ENCODE results near the gene TSSK2. TPM values are rescaled to one million over a fixed set of nuclear protein-coding genes. Genes with fewer than 3 reads are reported as not detected.

Gene TSSK2
- total and polyA plus RNA-seq, 7 donors: 0.14 to 0.32 (median 0.28) TPM; not detected in 3

DNA sequence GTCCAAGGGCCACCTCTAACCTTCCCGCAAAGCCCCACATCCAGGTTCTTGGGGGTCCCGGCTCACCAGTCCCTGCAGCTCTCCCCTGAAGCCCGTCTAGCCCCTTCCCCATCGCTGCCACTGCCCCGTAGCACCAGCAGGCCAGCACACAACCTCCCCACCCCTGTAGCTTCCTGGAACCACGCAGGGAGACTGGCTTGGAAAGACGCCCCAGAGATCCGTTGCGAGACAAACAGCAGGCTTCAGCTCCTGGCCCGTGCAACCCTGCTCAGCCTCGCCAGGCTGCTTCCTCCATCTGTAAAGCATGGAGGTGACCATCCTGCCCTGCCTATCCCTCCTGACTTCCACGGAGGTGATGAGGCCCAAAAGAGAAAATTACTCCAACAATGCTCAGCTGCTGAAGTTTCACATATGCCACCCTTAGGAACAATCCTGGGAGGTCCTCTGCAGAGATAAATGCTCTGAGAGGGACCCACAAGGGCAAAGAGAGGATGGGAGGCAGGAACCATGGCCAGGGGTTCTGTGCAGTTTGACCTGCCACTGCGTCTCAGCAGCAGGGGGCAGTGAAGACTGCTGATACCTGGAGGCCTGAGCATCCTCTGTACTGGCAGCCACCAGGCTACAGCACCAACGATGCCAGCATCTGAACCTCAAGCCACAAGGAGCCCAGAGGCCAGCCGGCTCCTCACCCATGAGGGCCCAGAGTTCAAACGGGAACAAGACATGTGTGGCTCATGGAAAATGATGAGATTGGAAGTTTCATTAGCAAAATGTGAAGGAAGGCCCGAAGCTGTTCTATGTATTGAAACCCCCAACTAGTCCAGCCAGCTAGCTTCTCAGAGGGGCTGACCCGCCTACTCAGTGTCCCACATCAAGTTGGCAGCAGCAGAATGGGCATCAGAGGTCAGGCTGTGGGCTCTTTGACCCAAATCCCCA is 25.0 kb upstream of the TSSK2 start:
- DNase-seq (no peak), ATAC-seq (peak in 1 of 4 donors; percentile 36)
- Histone ChIP-seq H3K4me3 (no peak overlapping the region), H3K27ac (peak overlapping the region; percentile 71), H3K9me3 (no peaks in the 10 kb centered on the region), H3K27me3 (ENCODE audit: insufficient read depth in 3 of 3, low read length in 2 of 3) (no peaks in the 10 kb centered on the region), H3K36me3 (ENCODE audit: insufficient read depth in 1 of 2, low read depth in 1 of 2) (no peaks in the 10 kb centered on the region), H3K4me1 (peaks cover 82% of the 10 kb centered on the region)
- intact Hi-C loops (cut with DNase I): no loop called here
- TF ChIP-seq, protein P1, sequence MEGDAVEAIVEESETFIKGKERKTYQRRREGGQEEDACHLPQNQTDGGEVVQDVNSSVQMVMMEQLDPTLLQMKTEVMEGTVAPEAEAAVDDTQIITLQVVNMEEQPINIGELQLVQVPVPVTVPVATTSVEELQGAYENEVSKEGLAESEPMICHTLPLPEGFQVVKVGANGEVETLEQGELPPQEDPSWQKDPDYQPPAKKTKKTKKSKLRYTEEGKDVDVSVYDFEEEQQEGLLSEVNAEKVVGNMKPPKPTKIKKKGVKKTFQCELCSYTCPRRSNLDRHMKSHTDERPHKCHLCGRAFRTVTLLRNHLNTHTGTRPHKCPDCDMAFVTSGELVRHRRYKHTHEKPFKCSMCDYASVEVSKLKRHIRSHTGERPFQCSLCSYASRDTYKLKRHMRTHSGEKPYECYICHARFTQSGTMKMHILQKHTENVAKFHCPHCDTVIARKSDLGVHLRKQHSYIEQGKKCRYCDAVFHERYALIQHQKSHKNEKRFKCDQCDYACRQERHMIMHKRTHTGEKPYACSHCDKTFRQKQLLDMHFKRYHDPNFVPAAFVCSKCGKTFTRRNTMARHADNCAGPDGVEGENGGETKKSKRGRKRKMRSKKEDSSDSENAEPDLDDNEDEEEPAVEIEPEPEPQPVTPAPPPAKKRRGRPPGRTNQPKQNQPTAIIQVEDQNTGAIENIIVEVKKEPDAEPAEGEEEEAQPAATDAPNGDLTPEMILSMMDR (IDR thresholded peaks at IDR 0.05): peak; percentile 22
- WGBS, 3 donors: 35 to 57% (median 35%) methylated on average over 18 of the region's 18 CpGs

DNA sequence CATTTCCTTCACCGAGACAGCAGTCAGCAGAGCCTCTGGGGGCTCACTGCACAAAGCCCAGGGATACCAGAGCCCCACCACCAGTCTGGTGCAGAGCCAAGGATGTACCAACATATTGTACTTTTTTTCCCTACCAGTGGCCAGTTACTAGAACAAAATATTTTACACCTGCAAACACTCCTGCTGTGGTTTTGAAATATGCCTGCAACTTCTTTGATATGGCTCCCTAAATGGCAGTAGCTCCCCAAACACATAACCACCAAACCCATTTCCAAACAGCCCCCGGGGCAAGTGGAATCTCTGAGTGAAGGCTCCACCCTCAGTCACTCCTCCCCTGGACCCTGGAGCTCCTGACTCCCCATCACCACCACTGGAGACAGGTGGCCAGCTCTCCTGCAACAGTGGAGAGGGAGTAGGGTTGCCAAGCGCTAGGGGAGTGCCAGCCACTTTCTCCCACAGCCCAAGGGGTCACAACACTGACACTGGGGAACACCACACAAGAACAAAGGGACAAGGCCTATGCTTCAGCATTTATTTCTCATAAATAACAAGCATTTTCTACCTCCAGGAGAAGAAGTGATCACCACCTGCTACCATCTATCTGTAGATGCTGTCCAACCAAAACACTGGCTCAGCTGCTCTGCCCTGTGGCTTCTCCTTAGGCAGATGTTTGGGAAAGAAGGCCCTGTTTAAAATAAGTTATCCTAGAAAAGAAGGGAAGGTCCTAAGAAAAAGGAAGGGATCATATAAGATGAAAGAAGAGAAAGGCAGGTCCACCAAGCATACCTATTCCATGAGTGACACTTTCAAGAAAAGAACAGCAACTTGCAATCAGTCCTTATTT is 24.0 kb upstream of the TSSK2 start:
- Histone ChIP-seq H3K36me3 (ENCODE audit: insufficient read depth in 1 of 2, low read depth in 1 of 2) (no peaks in the 10 kb centered on the region), H3K9me3 (no peaks in the 10 kb centered on the region), H3K4me3 (no peak overlapping the region), H3K4me1 (peaks cover 91% of the 10 kb centered on the region), H3K27ac (peak overlapping the region; percentile 32), H3K27me3 (ENCODE audit: insufficient read depth in 3 of 3, low read length in 2 of 3) (no peaks in the 10 kb centered on the region)
- 61 to 73% (median 63%) methylated on average over 3 of the region's 3 CpGs for WGBS, 3 donors
- ATAC-seq: no peak
- TF ChIP-seq, protein P1 (IDR thresholded peaks at IDR 0.05): no peak
- DNase-seq: no peak
- intact Hi-C loops (cut with DNase I): no loop called here

DNA sequence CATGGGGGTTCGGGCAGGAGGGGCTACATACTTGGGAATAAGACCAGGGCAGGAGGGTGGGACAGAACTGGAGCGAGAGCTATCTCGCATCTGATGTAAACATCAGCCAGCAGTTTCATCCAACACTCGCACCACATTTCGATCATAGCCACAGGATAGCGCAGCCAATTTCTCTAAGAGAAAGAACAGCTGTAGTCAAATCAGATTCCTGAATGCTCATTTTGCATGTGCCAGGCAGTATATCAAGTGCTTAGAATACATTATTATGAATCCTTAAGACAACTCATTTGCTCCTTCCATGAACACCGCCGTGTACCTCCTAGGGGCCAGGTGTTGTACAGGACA is 23.4 kb upstream of the TSSK2 start:
- TF ChIP-seq, protein P1 (IDR thresholded peaks at IDR 0.05): no peak
- DNase-seq: no peak
- no peak overlapping the region for H3K4me3 ChIP-seq
- H3K9me3 ChIP-seq: no peaks in the 10 kb centered on the region
- no peaks in the 10 kb centered on the region for H3K27me3 ChIP-seq (ENCODE audit: insufficient read depth in 3 of 3, low read length in 2 of 3)
- H3K27ac ChIP-seq: peak overlapping the region; percentile 32
- no peak for ATAC-seq
- intact Hi-C loops (cut with DNase I): no loop called here
- 35 to 40% (median 36%) methylated on average over 8 of the region's 8 CpGs for WGBS, 3 donors
- H3K36me3 ChIP-seq (ENCODE audit: insufficient read depth in 1 of 2, low read depth in 1 of 2): no peaks in the 10 kb centered on the region
- peaks cover 91% of the 10 kb centered on the region for H3K4me1 ChIP-seq

DNA sequence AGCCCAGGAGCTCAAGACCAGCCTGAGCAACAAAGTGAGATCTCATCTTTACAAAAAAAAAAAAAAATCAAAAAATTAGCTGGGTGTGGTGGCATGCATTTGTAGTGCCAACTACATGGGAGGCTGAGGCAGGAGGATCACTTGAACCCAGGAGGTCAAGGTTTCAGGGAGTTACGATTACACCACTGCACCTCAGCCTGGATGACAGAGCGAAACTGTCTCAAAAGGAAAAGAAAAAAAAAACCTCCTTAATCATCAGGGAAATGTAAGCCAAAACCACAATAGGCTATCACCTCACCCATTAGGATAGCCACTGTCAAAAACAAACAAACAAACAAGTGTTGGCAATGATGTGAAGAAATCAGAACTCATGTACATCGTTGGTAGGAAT is 22.3 kb upstream of the TSSK2 start:
- H3K27ac ChIP-seq: peak overlapping the region; percentile 76

More for the DNA sequence above, 22.3 kb upstream of the TSSK2 start:
- no peak for DNase-seq
- 49 to 78% (median 78%) methylated on average over 3 of the region's 3 CpGs for WGBS, 3 donors
- no peaks in the 10 kb centered on the region for H3K9me3 ChIP-seq
- H3K36me3 ChIP-seq (ENCODE audit: insufficient read depth in 1 of 2, low read depth in 1 of 2): no peaks in the 10 kb centered on the region
- intact Hi-C loops (cut with DNase I): no loop called here
- no peak overlapping the region for H3K4me3 ChIP-seq
- H3K4me1 ChIP-seq: peaks cover 88% of the 10 kb centered on the region
- no peaks in the 10 kb centered on the region for H3K27me3 ChIP-seq (ENCODE audit: insufficient read depth in 3 of 3, low read length in 2 of 3)
- TF ChIP-seq, protein P1 (IDR thresholded peaks at IDR 0.05): no peak
- no peak for ATAC-seq

Data from psoas muscle (tissue), 8 donors.